ENCODE measurements around the gene CEACAM19.

DNA sequence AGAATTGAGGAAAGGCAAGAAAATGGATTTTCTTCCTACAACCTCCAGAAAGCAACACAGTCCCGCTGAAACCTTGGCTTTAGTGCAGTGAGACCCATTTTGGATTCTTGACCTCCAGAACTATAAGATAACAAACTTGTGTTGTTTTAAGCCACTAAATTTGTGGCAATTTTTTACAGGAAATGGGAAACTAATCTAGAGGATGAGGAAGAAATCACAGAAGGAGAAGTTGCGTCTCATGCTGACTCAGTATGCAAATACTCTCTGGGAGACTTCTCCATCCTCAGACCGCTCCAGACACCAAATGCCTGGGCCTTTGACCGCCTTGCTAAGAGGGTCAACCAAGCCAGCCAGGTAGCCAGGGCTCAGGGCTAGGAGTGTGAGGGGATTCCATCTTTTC is 14.6 kb downstream of the CEACAM19 start:
- TF ChIP-seq EZH2phosphoT487 (IDR thresholded peaks at IDR 0.05) (no peak), EZH2 (IDR thresholded peaks at IDR 0.05) (no peak)
- TF ChIP-seq, protein P1, sequence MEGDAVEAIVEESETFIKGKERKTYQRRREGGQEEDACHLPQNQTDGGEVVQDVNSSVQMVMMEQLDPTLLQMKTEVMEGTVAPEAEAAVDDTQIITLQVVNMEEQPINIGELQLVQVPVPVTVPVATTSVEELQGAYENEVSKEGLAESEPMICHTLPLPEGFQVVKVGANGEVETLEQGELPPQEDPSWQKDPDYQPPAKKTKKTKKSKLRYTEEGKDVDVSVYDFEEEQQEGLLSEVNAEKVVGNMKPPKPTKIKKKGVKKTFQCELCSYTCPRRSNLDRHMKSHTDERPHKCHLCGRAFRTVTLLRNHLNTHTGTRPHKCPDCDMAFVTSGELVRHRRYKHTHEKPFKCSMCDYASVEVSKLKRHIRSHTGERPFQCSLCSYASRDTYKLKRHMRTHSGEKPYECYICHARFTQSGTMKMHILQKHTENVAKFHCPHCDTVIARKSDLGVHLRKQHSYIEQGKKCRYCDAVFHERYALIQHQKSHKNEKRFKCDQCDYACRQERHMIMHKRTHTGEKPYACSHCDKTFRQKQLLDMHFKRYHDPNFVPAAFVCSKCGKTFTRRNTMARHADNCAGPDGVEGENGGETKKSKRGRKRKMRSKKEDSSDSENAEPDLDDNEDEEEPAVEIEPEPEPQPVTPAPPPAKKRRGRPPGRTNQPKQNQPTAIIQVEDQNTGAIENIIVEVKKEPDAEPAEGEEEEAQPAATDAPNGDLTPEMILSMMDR (IDR thresholded peaks at IDR 0.05): no peak
